Bronchial epithelial cell (primary cell): ENCODE data around the gene GRIP2. TPM values are rescaled to one million over a fixed set of nuclear protein-coding genes. Genes with fewer than 3 reads are reported as not detected.

Experiments used
- DNase-seq: peaks from one replicate; pipeline ENCODE4 v3.0.0-alpha.2; 2010; ENCODE audit warnings: low read depth
- FAIRE-seq: peaks from 2 replicates; lab custom pipeline; 2011; peaks lifted over from hg19 to GRCh38; lab: Jason Lieb, UNC
- H3K27me3 ChIP-seq: 2 replicates; pipeline ENCODE4 v1.5.1; 2011; ENCODE audit warnings: low read length; ENCODE audit not compliant: control insufficient read depth, insufficient read depth
- H3K36me3 ChIP-seq: 2 replicates; pipeline ENCODE4 v1.5.1; 2011; ENCODE audit warnings: low read length; ENCODE audit not compliant: control insufficient read depth, insufficient read depth
- H3K4me3 ChIP-seq: 2 replicates; pipeline ENCODE4 v1.5.1; 2011; ENCODE audit warnings: mild to moderate bottlenecking, low read depth, low read length, control low read depth
- total RNA-seq: library from RNA; depleted of rRNA; stranded (reverse); fragments of >200 nt; gene quantifications from 2 replicates; pipeline ENCODE4 v1.2.1, GENCODE V29; 2014
- TF ChIP-seq, protein P1 (sequence below): IDR thresholded peaks from 2 replicates; pipeline ENCODE4 v1.5.1; 2011; ENCODE audit warnings: mild to moderate bottlenecking, moderate library complexity, low read length, control low read depth, inconsistent platforms; ENCODE audit not compliant: insufficient read depth, severe bottlenecking

The GRIP2 gene
- total RNA-seq, 1 donor from 2014 or later = under 0.01 TPM

DNA sequence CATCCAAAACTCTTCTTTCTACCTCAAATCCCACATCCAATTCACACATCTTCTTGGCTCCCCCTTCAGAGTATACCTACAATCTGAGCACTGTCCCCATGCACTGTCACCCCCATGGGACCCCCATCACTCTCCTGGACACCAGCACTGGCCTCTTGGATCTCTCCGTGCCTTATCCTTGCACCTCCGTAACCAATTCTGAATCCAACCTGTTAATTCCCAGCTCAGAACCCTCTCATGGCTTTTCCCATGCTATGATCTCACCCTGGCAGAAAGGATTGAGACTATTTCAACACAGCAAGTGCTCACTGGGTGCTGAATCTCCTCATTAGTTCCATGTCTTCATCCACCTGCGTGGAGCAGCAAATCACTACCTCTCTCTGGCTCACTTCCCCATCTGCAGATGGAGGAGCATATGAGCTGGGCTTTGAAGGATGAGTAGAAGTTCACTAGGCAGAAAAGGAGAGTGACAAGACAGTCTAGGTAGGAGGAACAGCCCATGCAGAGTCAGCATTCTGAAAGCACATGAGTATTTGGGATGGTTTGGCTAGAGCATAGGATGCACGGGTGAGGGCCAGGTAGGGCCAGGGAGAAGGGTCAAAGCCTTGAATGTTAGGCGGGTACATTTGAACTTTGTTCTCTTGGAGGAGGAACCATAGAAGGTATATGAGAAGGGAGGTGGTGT, 89.1 kb downstream of the GRIP2 start:
- Histone ChIP-seq H3K4me3 (no peak overlapping the region), H3K27me3 (no peaks in the 10 kb centered on the region), H3K36me3 (peaks cover 2% of the 10 kb centered on the region)
- TF ChIP-seq, protein P1, sequence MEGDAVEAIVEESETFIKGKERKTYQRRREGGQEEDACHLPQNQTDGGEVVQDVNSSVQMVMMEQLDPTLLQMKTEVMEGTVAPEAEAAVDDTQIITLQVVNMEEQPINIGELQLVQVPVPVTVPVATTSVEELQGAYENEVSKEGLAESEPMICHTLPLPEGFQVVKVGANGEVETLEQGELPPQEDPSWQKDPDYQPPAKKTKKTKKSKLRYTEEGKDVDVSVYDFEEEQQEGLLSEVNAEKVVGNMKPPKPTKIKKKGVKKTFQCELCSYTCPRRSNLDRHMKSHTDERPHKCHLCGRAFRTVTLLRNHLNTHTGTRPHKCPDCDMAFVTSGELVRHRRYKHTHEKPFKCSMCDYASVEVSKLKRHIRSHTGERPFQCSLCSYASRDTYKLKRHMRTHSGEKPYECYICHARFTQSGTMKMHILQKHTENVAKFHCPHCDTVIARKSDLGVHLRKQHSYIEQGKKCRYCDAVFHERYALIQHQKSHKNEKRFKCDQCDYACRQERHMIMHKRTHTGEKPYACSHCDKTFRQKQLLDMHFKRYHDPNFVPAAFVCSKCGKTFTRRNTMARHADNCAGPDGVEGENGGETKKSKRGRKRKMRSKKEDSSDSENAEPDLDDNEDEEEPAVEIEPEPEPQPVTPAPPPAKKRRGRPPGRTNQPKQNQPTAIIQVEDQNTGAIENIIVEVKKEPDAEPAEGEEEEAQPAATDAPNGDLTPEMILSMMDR = no peak
- no peak for FAIRE-seq
- no peak for DNase-seq

DNA sequence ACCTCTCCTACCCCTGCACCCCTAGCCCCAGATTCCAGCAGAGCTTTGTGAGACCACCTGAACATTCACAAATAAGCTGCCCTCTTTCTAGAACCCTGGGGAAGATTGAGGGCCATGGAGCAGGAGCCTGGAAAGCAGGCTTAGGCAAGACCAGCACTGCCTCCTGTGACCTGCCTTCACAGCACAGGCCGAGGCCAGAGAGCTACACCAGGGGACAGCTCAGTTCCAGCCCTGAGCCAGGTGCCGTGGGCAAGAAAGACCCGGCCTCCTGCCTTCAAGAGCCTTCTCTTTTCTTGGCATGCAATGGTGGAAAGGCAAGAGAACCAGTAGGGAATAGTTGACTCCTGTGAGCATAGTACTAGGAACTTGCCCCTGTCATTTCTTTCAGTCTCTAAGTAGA, 89.6 kb downstream of the GRIP2 start:
- FAIRE-seq (no peak), DNase-seq (no peak)
- Histone ChIP-seq H3K4me3 (no peak overlapping the region), H3K36me3 (peaks cover 2% of the 10 kb centered on the region), H3K27me3 (no peaks in the 10 kb centered on the region)
- TF ChIP-seq, protein P1 = no peak

DNA sequence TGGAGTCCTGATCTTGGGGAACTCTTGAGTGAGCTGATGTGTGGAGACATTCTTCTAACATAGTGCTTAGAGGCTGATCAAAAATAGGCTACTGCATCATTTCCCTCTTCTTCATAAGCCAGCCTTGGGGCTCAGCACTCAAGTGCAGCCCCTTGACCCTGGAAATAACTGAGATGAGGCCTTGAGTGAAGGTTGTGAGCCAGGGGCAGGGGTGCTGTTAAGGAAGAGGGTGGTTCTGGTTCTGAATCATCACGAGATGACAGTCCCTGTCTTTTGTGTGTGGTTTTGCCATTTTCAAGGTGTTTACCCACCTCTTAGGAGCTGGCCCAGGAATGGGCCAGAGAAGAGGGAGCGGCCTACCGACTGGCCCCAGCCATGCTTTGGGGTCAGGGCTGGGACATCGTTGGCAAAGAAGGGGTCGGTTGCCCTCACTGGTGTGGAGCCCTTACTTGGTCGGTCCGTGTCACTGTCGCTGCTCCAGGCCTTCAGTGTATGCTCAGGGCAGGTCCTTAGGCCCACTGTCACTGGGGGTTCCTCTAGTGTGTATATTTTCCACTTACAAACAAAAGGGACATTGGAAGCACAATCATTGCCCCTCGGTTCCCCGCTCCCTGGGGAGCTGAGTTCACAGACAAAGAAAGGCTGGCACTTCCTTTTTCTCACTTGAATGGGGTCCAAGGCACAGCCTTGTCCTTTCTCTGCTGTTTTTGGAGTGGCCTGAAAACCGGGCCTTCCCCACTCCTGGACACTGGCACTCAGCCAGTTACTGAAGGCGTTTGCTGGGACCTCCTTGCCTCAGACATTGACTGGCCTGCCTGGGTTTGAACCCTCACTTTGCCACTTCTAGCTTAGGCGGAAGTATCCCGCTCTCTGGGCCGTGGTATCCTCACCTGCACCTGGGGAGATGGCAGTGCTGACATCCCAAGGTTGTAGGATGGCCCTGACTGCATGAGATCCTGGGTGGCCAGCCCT, 91.1 kb downstream of the GRIP2 start:
- H3K36me3 ChIP-seq = peaks cover 2% of the 10 kb centered on the region
- no peak overlapping the region for H3K4me3 ChIP-seq
- no peaks in the 10 kb centered on the region for H3K27me3 ChIP-seq
- DNase-seq (no peak), FAIRE-seq (no peak)
- TF ChIP-seq, protein P1 = no peak

DNA sequence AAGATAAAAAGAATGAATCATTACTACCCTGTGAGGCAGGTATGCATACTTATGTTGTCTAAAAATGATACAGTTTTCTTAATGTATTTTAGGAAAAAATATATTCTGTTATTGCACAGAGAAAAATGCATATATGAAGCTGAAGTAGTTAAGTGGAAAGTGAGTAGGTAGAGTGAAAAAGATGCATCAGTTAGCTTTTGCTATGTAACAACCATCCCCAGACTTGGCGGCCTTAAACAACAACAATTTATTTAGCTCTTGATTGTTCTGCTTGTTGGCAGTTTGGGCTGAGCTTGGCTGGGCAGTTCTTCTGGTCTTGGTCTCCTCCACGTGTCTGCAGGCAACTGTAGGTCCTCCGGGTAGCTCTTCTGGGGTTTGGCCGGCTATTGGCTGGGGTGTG, 92.1 kb downstream of the GRIP2 start:
- peaks cover 2% of the 10 kb centered on the region for H3K36me3 ChIP-seq
- no peak for FAIRE-seq

DNA sequence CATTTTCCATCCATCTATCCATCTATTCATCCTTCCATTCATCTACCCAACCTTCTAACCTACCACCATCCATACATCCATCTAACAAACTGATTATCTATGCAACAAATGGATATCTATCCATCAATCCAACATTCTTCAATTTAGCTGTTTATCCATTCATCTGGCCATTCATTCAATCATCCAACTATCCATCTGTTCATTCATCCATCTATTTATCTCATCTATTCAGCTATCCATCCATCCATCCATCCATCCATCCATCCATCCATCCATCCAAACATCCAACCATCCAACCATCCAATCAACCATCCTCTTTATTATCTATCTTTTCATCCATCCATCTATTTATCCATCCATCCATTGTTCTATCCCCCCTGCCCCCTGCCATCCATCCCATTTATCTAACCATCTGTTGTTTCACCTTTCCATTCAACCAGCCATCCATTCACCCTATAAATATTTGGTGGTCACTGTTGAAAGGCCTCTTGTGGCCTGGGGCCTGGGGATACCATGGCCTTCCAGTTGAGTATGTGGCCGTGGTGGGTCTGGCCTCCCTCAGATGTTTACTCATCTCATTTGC, 93.1 kb downstream of the GRIP2 start:
- no peak for DNase-seq
- TF ChIP-seq, protein P1 = no peak
- H3K27me3 ChIP-seq = no peaks in the 10 kb centered on the region
- no peak overlapping the region for H3K4me3 ChIP-seq
- FAIRE-seq = no peak
- H3K36me3 ChIP-seq = peaks cover 2% of the 10 kb centered on the region

More for the DNA sequence above, 92.1 kb downstream of the GRIP2 start:
- H3K27me3 ChIP-seq = no peaks in the 10 kb centered on the region
- H3K4me3 ChIP-seq = no peak overlapping the region
- DNase-seq = no peak
- TF ChIP-seq, protein P1 = no peak
